GM19467 (cell line): ENCODE data around the gene FAM186B.

Experiments used
- ATAC-seq: cut with Tn5 transposase; IDR thresholded peaks from one replicate; pipeline ENCODE4 v1.9.1; 2021; ENCODE audit warnings: mild to moderate bottlenecking, moderate library complexity; ENCODE audit not compliant: unreplicated experiment

FAM186B gene

GRCh38 chr12:49554266-49554665, 51.2 kb downstream of the FAM186B start:
- no peak for ATAC-seq

- no peak for ATAC-seq
These were observed 51.8 kb downstream of the FAM186B start for GRCh38 chr12:49553512-49554088.

- ATAC-seq = no peak
These were observed 52.5 kb downstream of the FAM186B start for GRCh38 chr12:49552899-49553298.

GRCh38 chr12:49552425-49552824, 53.0 kb downstream of the FAM186B start:
- ATAC-seq = no peak

- no peak for ATAC-seq
These were observed 53.4 kb downstream of the FAM186B start for GRCh38 chr12:49552014-49552413.

- no peak for ATAC-seq
These were observed 54.7 kb downstream of the FAM186B start for GRCh38 chr12:49550693-49551252.

GRCh38 chr12:49549735-49550692, 55.4 kb downstream of the FAM186B start:
- ATAC-seq = no peak

GRCh38 chr12:49548822-49549648, 56.4 kb downstream of the FAM186B start:
- ATAC-seq = no peak

- ATAC-seq = no peak
These were observed 57.0 kb downstream of the FAM186B start for GRCh38 chr12:49548481-49548821.

GRCh38 chr12:49547090-49547690, 58.2 kb downstream of the FAM186B start:
- no peak for ATAC-seq

- ATAC-seq = no peak
These were observed 59.0 kb downstream of the FAM186B start for GRCh38 chr12:49546481-49546880.

- no peak for ATAC-seq
These were observed 59.6 kb downstream of the FAM186B start for GRCh38 chr12:49545815-49546214.

- ATAC-seq = no peak
These were observed 61.3 kb downstream of the FAM186B start for GRCh38 chr12:49543914-49544815.

- no peak for ATAC-seq
These were observed 62.1 kb downstream of the FAM186B start for GRCh38 chr12:49543221-49543913.

GRCh38 chr12:49542592-49543160, 62.8 kb downstream of the FAM186B start:
- no peak for ATAC-seq

GRCh38 chr12:49541911-49542505, 63.4 kb downstream of the FAM186B start:
- no peak for ATAC-seq

- no peak for ATAC-seq
These were observed 64.1 kb downstream of the FAM186B start for GRCh38 chr12:49541140-49541861.
